Measurements from ENCODE around the gene ANXA9.
A peak's percentile ranks its signal among the peaks of the same experiment; 100 is the strongest.

Gene ANXA9

GRCh38 chr1:150979092-150980056, 2.7 kb upstream of the ANXA9 start (continued):
- TF ChIP-seq ZXDB (tag by site-specific recombination; IDR thresholded peaks at IDR 0.05) (peak; percentile 60), SP3 (tag by site-specific recombination; IDR thresholded peaks at IDR 0.05) (0 out of 2 replicates have a peak, but pooled peaks have one; percentile 15), ZBTB10 (tag by site-specific recombination; IDR thresholded peaks at IDR 0.05) (peak; percentile 31; the same call in 1 of the 2 replicates), HIC1 (tag by site-specific recombination; IDR thresholded peaks at IDR 0.05) (no peak), ZNF654 (tag by site-specific recombination; IDR thresholded peaks at IDR 0.05; ENCODE audit: low read depth) (peak; percentile 89), ZBTB17 (tag by site-specific recombination; IDR thresholded peaks at IDR 0.05) (peak; percentile 52; the same call in 1 of the 2 replicates), ZBTB8A (tag by site-specific recombination; IDR thresholded peaks at IDR 0.05) (peak; percentile 77), GLIS2 (tag by site-specific recombination; IDR thresholded peaks at IDR 0.05) (peak; percentile 77), ZNF561 (tag by site-specific recombination; IDR thresholded peaks at IDR 0.05; ENCODE audit: borderline replicate concordance) (peak; percentile 37; the same call in 1 of the 2 replicates), GLIS1 (tag by site-specific recombination; IDR thresholded peaks at IDR 0.05) (peak; percentile 19; the same call in 1 of the 2 replicates), PATZ1 (tag by site-specific recombination; IDR thresholded peaks at IDR 0.05) (peak; percentile 76), ZNF660 (tag by site-specific recombination; IDR thresholded peaks at IDR 0.05) (peak; percentile 94), ZBTB6 (tag by site-specific recombination; IDR thresholded peaks at IDR 0.05) (peak; percentile 52; the same call in 1 of the 2 replicates), SP7 (tag by site-specific recombination; IDR thresholded peaks at IDR 0.05) (peak; percentile 53; the same call in 1 of the 2 replicates), ZBTB48 (tag by site-specific recombination; IDR thresholded peaks at IDR 0.05) (peak; percentile 91)

GRCh38 chr1:150981177-150981804, 801 bp upstream of the ANXA9 start:
- peaks cover 7% of the 10 kb centered on the region; the same call in 1 of the 2 replicates for H3K4me1 ChIP-seq (ENCODE audit: control insufficient read depth, insufficient read depth, low read length)
- no peaks in the 10 kb centered on the region for H3K36me3 ChIP-seq (ENCODE audit: control insufficient read depth in 2 of 2, insufficient read depth in 1 of 2, low read length in 2 of 2)
- no peak overlapping the region for H3K4me3 ChIP-seq (ENCODE audit: low read depth, low read length)
- ChIA-PET POLR2A (interaction anchor here (0.6 to 1.3 kb wide), 5 partner anchors 11 to 362 kb away, joined by 4 to 7 read pairs (median 5); no protein-coding TSS in a partner anchor), CTCF (interaction anchor here (0.8 to 7.2 kb wide), 13 partner anchors 10 to 726 kb away, joined by 3 to 65 read pairs (median 4); partner anchors contain the start of gene MINDY1)
- no peaks in the 10 kb centered on the region for H3K9me3 ChIP-seq (ENCODE audit: control insufficient read depth, insufficient read depth, low read depth, low read length)
- no peak overlapping the region for H3K27ac ChIP-seq (ENCODE audit: extremely low read depth, low read depth, low read length)
- TF ChIP-seq KLF10 (tag by site-specific recombination; IDR thresholded peaks at IDR 0.05) (no peak), ZNF202 (tag by site-specific recombination; IDR thresholded peaks at IDR 0.05; ENCODE audit: borderline replicate concordance) (no peak), ZIC2 (tag by site-specific recombination; IDR thresholded peaks at IDR 0.05) (peak; percentile 93), PRDM1 (tag by site-specific recombination; IDR thresholded peaks at IDR 0.05) (no peak), KLF17 (tag by site-specific recombination; IDR thresholded peaks at IDR 0.05) (no peak), ZBTB8A (tag by site-specific recombination; IDR thresholded peaks at IDR 0.05) (peak; percentile 50; the same call in 1 of the 2 replicates), ZBTB44 (tag by site-specific recombination; IDR thresholded peaks at IDR 0.05) (peak; percentile 94)
